Measurements from ENCODE around the gene TRPM3.

The TRPM3 gene

DNA sequence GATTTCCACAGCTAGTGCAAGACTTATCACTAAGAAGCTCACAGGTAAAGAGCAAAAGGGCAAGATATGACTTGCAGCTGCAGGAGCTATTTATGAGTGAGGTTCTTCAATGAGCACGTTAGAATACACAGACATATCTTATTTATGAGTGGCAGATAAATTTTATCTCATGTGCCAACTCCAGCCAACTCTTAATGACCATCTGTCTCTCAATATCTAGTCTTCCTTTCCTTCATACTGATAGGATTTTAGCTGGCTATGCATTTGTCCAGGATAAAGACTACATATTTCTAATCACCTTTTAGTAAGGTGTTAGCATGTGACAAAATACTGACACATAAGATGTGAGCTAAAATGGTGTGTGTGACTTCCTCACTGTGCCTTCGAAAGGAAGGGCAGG, 304.5 kb downstream of the TRPM3 start:
- no peaks in the 10 kb centered on the region for H3K9me3 ChIP-seq (ENCODE audit: control insufficient read depth in 1 of 2, low read length in 2 of 2)
- no peak overlapping the region for H3K4me3 ChIP-seq (ENCODE audit: low read depth in 1 of 2, low read length in 2 of 2)
- H3K27me3 ChIP-seq (ENCODE audit: low read depth, low read length) = no peaks in the 10 kb centered on the region
- H3K4me1 ChIP-seq (ENCODE audit: control insufficient read depth in 1 of 2, insufficient read depth in 2 of 2, low read length in 2 of 2) = no peaks in the 10 kb centered on the region
- no peaks in the 10 kb centered on the region for H3K36me3 ChIP-seq (ENCODE audit: control insufficient read depth in 1 of 2, insufficient read depth in 2 of 2, low read length in 2 of 2)
- no peak overlapping the region for H3K27ac ChIP-seq (ENCODE audit: low read length)

DNA sequence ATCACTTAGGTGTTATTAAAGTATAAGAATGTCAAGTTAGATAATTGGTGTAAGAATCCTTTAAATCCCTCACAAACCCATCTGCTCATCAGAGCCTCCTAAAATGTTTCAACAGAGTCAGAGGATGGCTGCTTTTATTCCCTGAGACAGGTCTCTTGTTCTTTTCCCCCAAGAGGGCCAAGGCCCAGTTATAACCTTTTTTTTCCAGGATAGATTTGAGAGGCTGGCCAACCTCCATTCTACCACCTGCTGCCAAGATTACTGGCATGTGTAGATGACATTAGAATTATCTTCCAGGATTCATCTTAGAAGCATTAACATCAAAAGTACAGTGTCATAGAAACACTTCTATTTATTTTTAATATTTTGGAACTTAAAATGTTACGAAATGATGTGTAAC, 305.1 kb downstream of the TRPM3 start:
- Histone ChIP-seq H3K27me3 (ENCODE audit: low read depth, low read length) (no peaks in the 10 kb centered on the region), H3K4me1 (ENCODE audit: control insufficient read depth in 1 of 2, insufficient read depth in 2 of 2, low read length in 2 of 2) (no peaks in the 10 kb centered on the region), H3K27ac (ENCODE audit: low read length) (no peak overlapping the region), H3K4me3 (ENCODE audit: low read depth in 1 of 2, low read length in 2 of 2) (no peak overlapping the region), H3K9me3 (ENCODE audit: control insufficient read depth in 1 of 2, low read length in 2 of 2) (no peaks in the 10 kb centered on the region), H3K36me3 (ENCODE audit: control insufficient read depth in 1 of 2, insufficient read depth in 2 of 2, low read length in 2 of 2) (no peaks in the 10 kb centered on the region)

DNA sequence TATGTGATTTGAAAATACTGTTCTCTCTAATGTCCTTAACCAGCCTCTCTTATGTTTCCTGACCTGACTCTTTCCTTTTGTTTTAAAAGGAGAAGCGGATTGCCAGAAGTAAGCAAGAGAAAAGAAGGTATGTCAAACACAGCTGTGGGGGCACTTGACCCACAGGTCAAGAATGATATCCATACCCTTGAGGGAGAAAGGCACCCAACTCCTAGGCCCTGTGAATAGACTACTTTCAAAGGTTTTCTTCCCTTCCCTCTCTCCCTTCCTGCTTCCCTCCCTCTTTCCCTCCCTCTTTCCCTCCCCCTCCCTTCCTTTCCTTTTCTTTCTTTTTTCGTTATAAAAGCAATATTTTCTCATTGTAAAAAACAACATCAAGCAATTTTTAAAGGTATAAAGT, 306.8 kb downstream of the TRPM3 start:
- Histone ChIP-seq H3K27ac (ENCODE audit: low read length) (no peak overlapping the region), H3K27me3 (ENCODE audit: low read depth, low read length) (no peaks in the 10 kb centered on the region), H3K4me3 (ENCODE audit: low read depth in 1 of 2, low read length in 2 of 2) (no peak overlapping the region), H3K9me3 (ENCODE audit: control insufficient read depth in 1 of 2, low read length in 2 of 2) (no peaks in the 10 kb centered on the region), H3K4me1 (ENCODE audit: control insufficient read depth in 1 of 2, insufficient read depth in 2 of 2, low read length in 2 of 2) (no peaks in the 10 kb centered on the region), H3K36me3 (ENCODE audit: control insufficient read depth in 1 of 2, insufficient read depth in 2 of 2, low read length in 2 of 2) (no peaks in the 10 kb centered on the region)

DNA sequence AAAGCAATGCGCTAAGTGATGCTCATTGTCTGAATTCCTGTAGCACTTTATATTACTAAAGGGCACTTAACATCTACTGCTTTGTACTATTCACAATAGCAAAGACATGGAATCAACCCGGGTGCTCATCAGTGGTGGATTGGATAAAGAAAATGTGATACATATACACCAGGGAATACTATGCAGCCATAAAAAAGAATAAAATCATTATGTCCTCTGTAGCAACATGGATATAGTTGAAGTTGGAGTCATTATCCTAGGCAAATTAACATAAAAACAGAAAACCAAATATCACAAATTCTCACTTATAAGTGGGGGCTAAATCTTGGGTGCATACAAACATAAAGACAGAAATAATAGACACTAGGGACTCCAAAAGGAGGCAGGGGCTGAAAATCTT, 308.3 kb downstream of the TRPM3 start:
- no peak overlapping the region for H3K4me3 ChIP-seq (ENCODE audit: low read depth in 1 of 2, low read length in 2 of 2)
- H3K9me3 ChIP-seq (ENCODE audit: control insufficient read depth in 1 of 2, low read length in 2 of 2) = no peaks in the 10 kb centered on the region
- no peak overlapping the region for H3K27ac ChIP-seq (ENCODE audit: low read length)
- no peaks in the 10 kb centered on the region for H3K36me3 ChIP-seq (ENCODE audit: control insufficient read depth in 1 of 2, insufficient read depth in 2 of 2, low read length in 2 of 2)
- H3K27me3 ChIP-seq (ENCODE audit: low read depth, low read length) = no peaks in the 10 kb centered on the region
- no peaks in the 10 kb centered on the region for H3K4me1 ChIP-seq (ENCODE audit: control insufficient read depth in 1 of 2, insufficient read depth in 2 of 2, low read length in 2 of 2)

DNA sequence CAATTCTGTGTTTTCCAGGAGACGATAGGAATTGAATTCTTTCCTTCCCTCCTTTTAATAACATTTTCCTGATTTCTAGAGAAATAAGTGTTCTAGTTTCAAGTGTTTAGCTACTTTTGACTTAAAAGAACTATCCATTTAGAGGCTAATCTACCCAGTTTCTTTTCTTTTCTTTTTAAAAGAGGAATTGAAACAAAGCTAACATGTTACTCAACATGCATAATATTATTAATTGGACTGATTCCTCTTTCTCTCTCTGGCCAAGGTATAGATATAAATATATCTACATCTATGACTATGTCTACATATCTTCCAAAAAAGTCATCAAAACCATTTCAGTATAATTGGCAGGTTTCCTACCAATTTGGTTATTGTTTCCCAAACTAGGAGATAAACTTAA, 309.8 kb downstream of the TRPM3 start:
- no peaks in the 10 kb centered on the region for H3K27me3 ChIP-seq (ENCODE audit: low read depth, low read length)
- H3K27ac ChIP-seq (ENCODE audit: low read length) = no peak overlapping the region
- no peak overlapping the region for H3K4me3 ChIP-seq (ENCODE audit: low read depth in 1 of 2, low read length in 2 of 2)
- no peaks in the 10 kb centered on the region for H3K4me1 ChIP-seq (ENCODE audit: control insufficient read depth in 1 of 2, insufficient read depth in 2 of 2, low read length in 2 of 2)
- no peaks in the 10 kb centered on the region for H3K9me3 ChIP-seq (ENCODE audit: control insufficient read depth in 1 of 2, low read length in 2 of 2)
- H3K36me3 ChIP-seq (ENCODE audit: control insufficient read depth in 1 of 2, insufficient read depth in 2 of 2, low read length in 2 of 2) = no peaks in the 10 kb centered on the region

DNA sequence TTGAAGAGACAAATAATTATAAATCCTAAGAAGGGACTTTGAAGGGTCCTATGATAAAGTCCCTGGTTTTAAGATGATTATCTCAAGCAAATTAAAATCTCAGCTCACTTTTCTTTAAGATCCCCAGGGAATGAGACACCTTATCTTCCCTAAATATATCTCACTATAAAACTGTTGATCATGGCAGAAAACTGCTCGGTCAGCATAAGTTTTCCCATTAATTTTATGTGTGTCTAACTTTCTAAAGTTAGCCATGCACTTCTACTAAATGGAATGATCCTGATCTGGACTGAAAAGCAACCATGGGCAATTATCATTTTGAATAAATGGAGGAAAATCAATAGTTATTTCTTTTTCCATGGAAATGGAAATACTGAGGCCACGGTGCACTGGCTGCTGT, 314.5 kb downstream of the TRPM3 start:
- H3K27me3 ChIP-seq (ENCODE audit: low read depth, low read length) = no peaks in the 10 kb centered on the region
- H3K27ac ChIP-seq (ENCODE audit: low read length) = no peak overlapping the region
- H3K9me3 ChIP-seq (ENCODE audit: control insufficient read depth in 1 of 2, low read length in 2 of 2) = no peaks in the 10 kb centered on the region
- H3K4me1 ChIP-seq (ENCODE audit: control insufficient read depth in 1 of 2, insufficient read depth in 2 of 2, low read length in 2 of 2) = no peaks in the 10 kb centered on the region
- no peak overlapping the region for H3K4me3 ChIP-seq (ENCODE audit: low read depth in 1 of 2, low read length in 2 of 2)
- no peaks in the 10 kb centered on the region for H3K36me3 ChIP-seq (ENCODE audit: control insufficient read depth in 1 of 2, insufficient read depth in 2 of 2, low read length in 2 of 2)

DNA sequence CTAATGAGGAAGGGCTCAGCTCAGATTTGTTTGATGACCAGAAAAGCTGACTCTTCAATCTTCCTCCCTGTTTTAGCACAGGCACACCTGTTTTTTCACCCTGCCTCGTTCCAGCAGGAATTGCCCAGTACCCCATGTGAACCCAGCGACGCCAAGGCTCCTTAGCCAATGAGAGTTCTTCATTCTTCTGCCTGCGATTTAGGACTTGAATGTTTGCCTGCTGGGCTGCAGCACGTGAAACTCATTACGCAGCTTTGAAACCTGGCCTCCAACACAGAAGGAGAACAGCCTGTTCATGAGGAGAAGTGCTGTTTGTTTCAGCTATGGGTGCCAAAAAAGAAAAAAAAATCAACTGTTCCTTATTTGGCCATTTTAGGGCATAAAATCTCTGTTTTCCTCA, 315.5 kb downstream of the TRPM3 start:
- Histone ChIP-seq H3K27ac (ENCODE audit: low read length) (no peak overlapping the region), H3K4me1 (ENCODE audit: control insufficient read depth in 1 of 2, insufficient read depth in 2 of 2, low read length in 2 of 2) (no peaks in the 10 kb centered on the region)

DNA sequence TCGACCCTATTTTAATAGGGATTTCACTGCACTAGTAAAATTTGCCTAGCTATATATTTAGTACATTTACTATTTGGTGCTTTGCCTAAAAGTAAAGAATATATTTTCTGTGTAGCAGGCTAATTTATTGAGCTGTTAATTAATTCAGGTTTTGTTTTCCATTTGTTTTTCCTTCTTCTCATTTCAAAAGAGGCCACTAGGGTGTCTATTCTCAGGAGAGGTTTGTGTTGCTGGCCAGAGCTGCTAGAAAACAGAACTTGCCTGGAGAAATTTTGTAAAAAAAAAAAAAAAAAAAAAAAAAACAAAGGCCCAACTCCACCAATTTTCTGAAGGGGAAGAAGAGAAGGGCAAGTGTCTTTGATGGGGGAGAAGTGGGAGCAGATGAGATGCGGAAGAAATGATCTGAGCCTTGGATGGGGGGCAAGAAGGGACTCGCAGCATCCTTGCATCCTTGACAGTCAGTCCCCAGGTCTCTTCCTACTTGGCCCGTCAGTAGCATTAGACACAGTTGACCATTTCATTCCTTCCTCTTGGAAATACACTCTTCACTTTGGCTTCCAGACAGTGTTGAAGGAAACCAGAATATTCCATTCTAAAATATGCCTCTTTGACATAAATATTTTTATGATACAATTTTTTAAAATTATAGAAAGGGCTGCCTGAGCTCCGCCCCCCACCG, 318.5 kb downstream of the TRPM3 start:
- Histone ChIP-seq H3K27me3 (ENCODE audit: low read depth, low read length) (no peaks in the 10 kb centered on the region), H3K9me3 (ENCODE audit: control insufficient read depth in 1 of 2, low read length in 2 of 2) (no peaks in the 10 kb centered on the region), H3K4me3 (ENCODE audit: low read depth in 1 of 2, low read length in 2 of 2) (no peak overlapping the region), H3K4me1 (ENCODE audit: control insufficient read depth in 1 of 2, insufficient read depth in 2 of 2, low read length in 2 of 2) (no peaks in the 10 kb centered on the region), H3K27ac (ENCODE audit: low read length) (no peak overlapping the region), H3K36me3 (ENCODE audit: control insufficient read depth in 1 of 2, insufficient read depth in 2 of 2, low read length in 2 of 2) (no peaks in the 10 kb centered on the region)

More for the DNA sequence above, 315.5 kb downstream of the TRPM3 start:
- Histone ChIP-seq H3K9me3 (ENCODE audit: control insufficient read depth in 1 of 2, low read length in 2 of 2) (no peaks in the 10 kb centered on the region), H3K27me3 (ENCODE audit: low read depth, low read length) (no peaks in the 10 kb centered on the region), H3K36me3 (ENCODE audit: control insufficient read depth in 1 of 2, insufficient read depth in 2 of 2, low read length in 2 of 2) (no peaks in the 10 kb centered on the region), H3K4me3 (ENCODE audit: low read depth in 1 of 2, low read length in 2 of 2) (no peak overlapping the region)

DNA sequence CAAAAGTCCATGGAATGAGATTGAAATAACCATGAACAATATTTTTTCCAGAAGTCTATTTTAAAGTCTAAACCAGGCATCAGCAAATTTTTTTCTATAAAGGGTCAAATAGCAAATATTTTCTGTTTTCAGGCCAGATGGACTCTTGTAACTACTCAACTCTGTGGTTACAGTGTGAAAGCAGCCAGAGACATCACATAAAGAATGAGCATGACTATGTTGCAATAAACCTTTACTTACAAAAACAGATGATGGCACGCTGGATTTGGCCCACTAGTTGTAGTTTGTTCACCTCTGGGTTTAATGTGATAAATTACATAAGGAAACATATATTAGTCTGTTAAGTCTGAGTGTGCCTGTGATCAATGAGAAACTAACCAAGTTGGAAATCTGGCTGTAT, 319.2 kb downstream of the TRPM3 start:
- H3K36me3 ChIP-seq (ENCODE audit: control insufficient read depth in 1 of 2, insufficient read depth in 2 of 2, low read length in 2 of 2) = no peaks in the 10 kb centered on the region
- no peaks in the 10 kb centered on the region for H3K9me3 ChIP-seq (ENCODE audit: control insufficient read depth in 1 of 2, low read length in 2 of 2)
- no peak overlapping the region for H3K27ac ChIP-seq (ENCODE audit: low read length)
- no peak overlapping the region for H3K4me3 ChIP-seq (ENCODE audit: low read depth in 1 of 2, low read length in 2 of 2)
- H3K27me3 ChIP-seq (ENCODE audit: low read depth, low read length) = no peaks in the 10 kb centered on the region
- H3K4me1 ChIP-seq (ENCODE audit: control insufficient read depth in 1 of 2, insufficient read depth in 2 of 2, low read length in 2 of 2) = no peaks in the 10 kb centered on the region

DNA sequence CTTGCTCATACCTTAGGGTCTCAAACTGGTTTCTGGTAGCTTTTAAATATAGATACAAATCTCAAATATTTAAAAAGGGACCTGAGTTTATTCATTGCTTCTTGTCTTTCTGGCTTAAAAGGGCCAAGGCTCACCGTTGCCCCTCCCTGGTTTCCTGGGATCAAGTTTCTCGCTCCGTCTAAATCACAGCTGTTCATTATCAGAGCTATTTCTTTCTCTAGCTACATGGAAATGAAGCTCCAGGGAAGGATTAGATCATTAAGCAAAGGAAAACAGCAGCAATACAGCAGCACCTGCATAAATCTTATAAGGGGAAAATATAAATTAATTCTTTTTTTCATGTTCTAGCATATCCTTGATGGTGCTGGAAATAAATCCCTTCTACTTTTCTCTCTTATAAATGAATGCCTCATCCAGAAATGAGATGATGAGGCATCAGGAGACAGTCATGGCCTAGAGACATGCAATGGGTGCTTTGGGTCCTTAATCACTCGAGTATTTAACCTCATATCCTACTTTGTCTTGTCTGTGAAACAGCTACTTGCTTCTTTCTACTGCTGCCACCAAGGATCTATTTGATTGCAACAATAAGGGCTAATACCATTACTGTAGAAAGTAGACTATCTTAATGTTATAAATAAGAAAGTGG, 320.1 kb downstream of the TRPM3 start:
- no peak overlapping the region for H3K4me3 ChIP-seq (ENCODE audit: low read depth in 1 of 2, low read length in 2 of 2)
- no peak overlapping the region for H3K27ac ChIP-seq (ENCODE audit: low read length)
- no peaks in the 10 kb centered on the region for H3K27me3 ChIP-seq (ENCODE audit: low read depth, low read length)
- H3K9me3 ChIP-seq (ENCODE audit: control insufficient read depth in 1 of 2, low read length in 2 of 2) = no peaks in the 10 kb centered on the region
- H3K36me3 ChIP-seq (ENCODE audit: control insufficient read depth in 1 of 2, insufficient read depth in 2 of 2, low read length in 2 of 2) = no peaks in the 10 kb centered on the region
- no peaks in the 10 kb centered on the region for H3K4me1 ChIP-seq (ENCODE audit: control insufficient read depth in 1 of 2, insufficient read depth in 2 of 2, low read length in 2 of 2)

DNA sequence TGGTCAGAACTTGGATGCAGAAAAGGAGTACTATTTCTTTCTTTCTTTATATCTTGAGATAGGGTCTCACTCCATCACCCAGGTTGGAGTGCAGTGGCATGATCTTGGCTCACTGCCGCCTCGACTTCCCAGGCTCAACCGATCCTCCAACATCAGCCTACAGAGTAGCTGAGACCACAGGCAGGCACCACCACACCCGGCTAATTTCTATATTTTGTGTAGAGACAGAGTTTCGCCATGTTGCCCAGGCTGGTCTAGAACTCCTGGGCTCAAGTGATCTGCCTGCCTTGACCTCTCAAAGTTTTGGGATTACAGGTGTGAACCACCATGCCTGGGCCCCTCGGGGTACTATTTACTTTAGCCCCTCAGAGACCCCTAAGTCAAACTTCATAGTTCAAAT, 323.4 kb downstream of the TRPM3 start:
- H3K9me3 ChIP-seq (ENCODE audit: control insufficient read depth in 1 of 2, low read length in 2 of 2) = no peaks in the 10 kb centered on the region

DNA sequence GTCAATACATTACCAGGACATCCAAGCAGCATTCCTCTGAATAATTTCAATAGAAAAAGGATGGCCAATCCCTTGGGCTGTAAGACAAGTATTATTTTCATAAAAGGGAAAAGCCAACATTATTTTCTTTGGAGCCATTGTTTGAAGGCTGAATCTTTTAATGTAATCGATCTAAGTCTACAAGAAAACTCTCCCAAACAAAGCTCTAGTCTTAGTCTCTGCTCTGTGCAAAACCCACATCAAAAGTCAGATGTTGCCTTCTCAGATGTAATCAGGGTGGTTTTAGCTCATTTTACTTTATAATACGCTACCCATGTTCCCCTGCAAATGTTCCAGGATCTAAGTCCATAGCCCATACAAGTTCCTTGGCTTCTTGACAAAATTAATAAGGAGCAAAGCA, 325.6 kb downstream of the TRPM3 start:
- H3K4me1 ChIP-seq (ENCODE audit: control insufficient read depth in 1 of 2, insufficient read depth in 2 of 2, low read length in 2 of 2) = no peaks in the 10 kb centered on the region
- H3K36me3 ChIP-seq (ENCODE audit: control insufficient read depth in 1 of 2, insufficient read depth in 2 of 2, low read length in 2 of 2) = no peaks in the 10 kb centered on the region
- H3K27me3 ChIP-seq (ENCODE audit: low read depth, low read length) = no peaks in the 10 kb centered on the region
- no peak overlapping the region for H3K4me3 ChIP-seq (ENCODE audit: low read depth in 1 of 2, low read length in 2 of 2)
- no peaks in the 10 kb centered on the region for H3K9me3 ChIP-seq (ENCODE audit: control insufficient read depth in 1 of 2, low read length in 2 of 2)
- H3K27ac ChIP-seq (ENCODE audit: low read length) = no peak overlapping the region

More for the DNA sequence above, 323.4 kb downstream of the TRPM3 start:
- H3K4me1 ChIP-seq (ENCODE audit: control insufficient read depth in 1 of 2, insufficient read depth in 2 of 2, low read length in 2 of 2) = no peaks in the 10 kb centered on the region
- H3K4me3 ChIP-seq (ENCODE audit: low read depth in 1 of 2, low read length in 2 of 2) = no peak overlapping the region
- no peaks in the 10 kb centered on the region for H3K27me3 ChIP-seq (ENCODE audit: low read depth, low read length)
- H3K36me3 ChIP-seq (ENCODE audit: control insufficient read depth in 1 of 2, insufficient read depth in 2 of 2, low read length in 2 of 2) = no peaks in the 10 kb centered on the region
- no peak overlapping the region for H3K27ac ChIP-seq (ENCODE audit: low read length)

Measured in muscle layer of duodenum (tissue), 2 donors.